Measurements from ENCODE around the gene OR8K3.

The OR8K3 gene

DNA sequence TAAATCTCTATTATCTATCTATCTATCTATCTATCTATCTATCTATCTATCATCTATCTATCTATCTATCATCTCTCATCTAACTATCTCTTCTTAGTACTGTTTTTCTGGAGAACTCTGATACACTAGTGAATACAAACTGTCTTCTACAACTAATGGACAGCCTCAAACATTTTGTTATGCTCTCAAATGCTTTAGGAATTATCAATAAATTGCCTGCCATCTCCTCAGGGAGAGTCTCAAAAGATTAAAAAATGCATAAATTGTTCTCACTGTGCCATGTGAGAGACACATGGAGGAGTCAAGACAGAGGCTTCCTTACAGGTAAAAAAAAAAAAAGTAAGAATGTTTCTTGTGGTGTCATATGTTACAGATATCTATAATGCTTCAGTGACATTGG is at the start of gene OR8K3:
Gene OR8K3 (plus strand): TSS at position 301 of the 400 bp plus-strand sequence. CDS start 3,163 bp downstream, outside the sequence.
- DNase-seq = no peak

GRCh38 chr11:56271092-56271491 is 43.9 kb upstream of the OR8K3 start:
- DNase-seq = no peak

DNA sequence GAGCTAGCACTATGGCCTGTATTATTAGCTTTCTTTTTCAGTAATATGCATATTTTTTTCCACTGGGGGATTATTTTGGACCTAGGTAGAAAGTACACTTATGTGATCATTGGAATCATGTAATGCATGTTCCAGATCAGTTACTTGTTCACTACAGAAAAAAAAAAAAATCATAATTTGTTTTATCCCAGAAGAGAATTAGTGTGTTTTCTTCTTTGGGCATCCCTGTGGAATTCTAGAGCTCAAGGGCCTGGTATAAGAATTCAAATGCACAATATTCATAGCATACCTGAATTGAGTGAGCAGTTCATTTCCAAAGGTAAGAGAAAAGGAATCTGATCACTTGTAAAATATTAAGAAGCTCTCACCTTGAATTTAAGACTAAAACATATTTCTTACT is 41.1 kb upstream of the OR8K3 start, which contains the start of gene OR5T1:
Gene OR5T1 (plus strand): TSS at position 301 of the 400 bp plus-strand sequence. CDS start 1,485 bp downstream, outside the sequence.
- DNase-seq = no peak

DNA sequence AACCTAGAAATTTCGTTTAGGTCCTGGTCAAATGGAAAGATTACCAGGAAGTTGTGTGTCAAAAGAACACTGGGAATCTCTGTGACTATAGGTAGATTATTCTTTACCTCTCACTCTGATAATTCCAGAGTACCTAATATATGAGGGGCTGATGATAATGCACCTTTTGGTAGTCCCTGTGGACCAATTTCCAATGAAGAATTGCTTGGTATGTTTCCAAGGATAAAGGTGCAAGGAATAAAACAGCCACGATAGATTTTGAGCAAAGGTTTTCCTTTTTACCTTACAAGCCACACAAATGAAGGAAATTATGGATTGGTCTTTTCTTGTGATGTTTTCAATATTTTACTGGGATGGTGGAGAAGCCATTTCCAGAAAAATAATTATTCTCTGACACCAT is 22.8 kb upstream of the OR8K3 start, which contains the start of gene OR8H1:
Gene OR8H1 (minus strand): TSS at position 101 of the 400 bp plus-strand sequence. CDS start 1,192 bp downstream, outside the sequence.
- no peak for DNase-seq

DNA sequence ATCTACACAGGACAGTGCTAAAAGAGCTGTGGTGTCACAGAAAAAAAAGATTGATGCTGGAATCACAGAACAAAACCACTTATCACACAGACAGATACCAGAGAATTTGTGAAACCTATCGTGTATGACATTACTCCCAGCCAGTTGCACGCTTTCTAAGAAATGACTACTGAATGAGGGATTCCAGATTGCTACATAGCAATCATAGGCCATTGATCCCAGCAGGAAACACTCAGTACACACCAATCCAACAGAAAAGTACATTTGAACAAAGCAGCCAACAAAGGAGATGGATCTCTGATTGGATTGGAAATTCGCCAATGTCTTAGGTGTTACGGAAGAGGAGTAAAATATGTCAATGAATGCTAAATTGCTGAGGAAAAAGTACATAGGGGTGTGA is 18.0 kb upstream of the OR8K3 start:
- DNase-seq = no peak

GRCh38 chr11:56307836-56308235 is 7.1 kb upstream of the OR8K3 start:
- no peak for DNase-seq

DNA sequence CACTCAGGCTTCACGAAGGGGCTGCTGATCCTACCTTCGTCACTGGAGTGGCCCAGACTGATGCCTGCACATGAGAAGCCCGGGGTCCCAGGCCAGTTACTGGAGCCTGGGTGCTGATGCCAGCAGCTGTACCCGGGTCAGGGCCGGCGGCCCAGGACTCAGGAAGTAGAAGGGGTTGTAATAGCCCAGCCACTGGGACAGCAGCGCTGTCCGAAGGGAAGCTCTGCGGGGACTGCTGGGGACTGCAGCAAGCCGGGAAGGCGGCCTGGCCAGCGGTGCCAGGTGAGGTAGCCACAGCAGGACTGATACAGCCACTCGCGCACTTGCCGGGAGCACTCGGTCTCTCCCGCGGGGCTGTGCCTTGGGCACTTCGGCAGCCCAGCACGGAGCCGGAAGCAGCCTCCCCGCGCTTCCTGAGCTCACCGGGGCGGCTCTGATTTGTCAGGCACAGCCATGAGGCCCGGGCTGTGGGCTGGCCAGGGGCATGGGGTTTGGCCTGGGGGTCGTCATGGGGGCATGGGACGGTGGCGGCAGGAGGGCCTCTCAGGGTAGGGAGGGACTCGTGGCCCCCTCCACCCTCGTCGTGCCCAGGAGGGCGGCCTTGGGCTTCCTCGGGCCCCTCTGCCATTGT is 17.0 kb downstream of the OR8K3 start:
- peak in 1 of 2 experiments; percentile 2 for DNase-seq

GRCh38 chr11:56333156-56333555 is 18.2 kb downstream of the OR8K3 start:
- no peak for DNase-seq

DNA sequence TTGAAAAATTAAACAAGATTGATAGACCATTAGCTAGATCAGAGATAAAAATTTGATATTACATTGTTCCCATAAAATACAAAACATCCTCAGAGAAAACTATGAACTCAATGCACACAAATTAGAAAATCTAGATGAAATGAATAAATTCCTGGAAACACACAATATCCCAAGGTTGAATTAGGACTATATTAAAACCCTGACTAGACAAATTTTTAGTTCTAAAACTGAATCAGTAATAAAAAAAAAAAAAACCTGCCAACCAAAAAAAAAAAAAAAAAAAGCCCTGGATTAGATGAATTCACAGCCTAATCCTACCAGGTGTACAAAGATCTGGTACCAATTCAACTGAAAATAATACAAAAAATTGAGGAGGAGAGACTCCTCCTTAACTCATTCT is 25.3 kb downstream of the OR8K3 start:
- DNase-seq = no peak

DNA sequence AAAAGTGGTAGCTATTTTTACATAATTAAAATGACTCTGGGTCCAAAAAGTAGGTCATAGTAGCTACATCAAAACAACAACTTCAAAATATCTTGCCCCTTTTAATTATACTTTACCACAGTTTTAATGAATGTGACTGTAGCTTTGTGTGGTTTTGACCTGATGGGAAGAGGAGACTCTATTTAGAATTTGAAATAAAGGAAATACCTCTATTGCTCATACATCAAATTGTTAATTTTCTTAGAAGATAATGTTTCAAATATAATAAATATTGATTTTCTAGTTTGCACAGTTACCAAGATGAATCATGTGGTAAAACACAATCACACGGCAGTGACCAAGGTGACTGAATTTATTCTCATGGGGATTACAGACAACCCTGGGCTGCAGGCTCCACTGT is 30.8 kb downstream of the OR8K3 start, which contains the start of gene OR8K1:
Gene OR8K1 (plus strand): TSS at position 301 of the 400 bp plus-strand sequence. CDS start 0 bp downstream, at position 301.
- no peak for DNase-seq

DNA sequence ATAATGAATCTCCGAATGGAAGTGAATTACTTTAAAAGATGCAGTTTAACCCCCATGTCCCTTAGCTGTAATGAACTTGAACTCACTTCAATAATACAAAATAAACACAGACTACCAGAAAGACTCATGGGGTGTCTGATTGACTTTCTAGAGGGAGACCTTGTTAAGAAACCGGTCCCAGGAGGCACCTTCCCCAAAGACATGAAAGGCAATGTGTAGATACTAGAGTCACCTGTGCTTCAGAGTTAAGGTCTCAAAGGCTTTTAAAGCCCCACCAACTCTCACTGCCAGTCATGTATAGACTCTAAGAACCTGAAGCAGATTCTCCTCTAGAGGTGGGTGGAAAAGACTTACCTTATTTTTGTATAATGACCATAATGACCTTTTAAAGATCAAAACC is 39.0 kb downstream of the OR8K3 start, which contains the start of gene OR8J1:
Gene OR8J1 (plus strand): TSS at position 301 of the 400 bp plus-strand sequence. CDS start 5,956 bp downstream, outside the sequence.
- no peak for DNase-seq

All from NCI-H1930 (cell line).